Measurements from ENCODE around the gene BATF2.

- TF ChIP-seq CTCF (conservative IDR thresholded peaks at IDR 0.05; ENCODE audit: low read length) (no peak), EZH2phosphoT487 (IDR thresholded peaks at IDR 0.05; ENCODE audit: borderline replicate concordance, low read depth, low read length) (no peak)
Measured at GRCh38 chr11:65019824-65020223, 23.1 kb upstream of the BATF2 start.

Measured in OCI-LY7 (cell line).